ENCODE measurements around the gene PAWR. TPM values are rescaled to one million over a fixed set of nuclear protein-coding genes. Genes with fewer than 3 reads are reported as not detected.

Gene PAWR
- total and polyA plus RNA-seq, 2 donors (not counting 3 experiments of a cell fraction or from before 2014, with no cell fraction given): 18.3 to 154 TPM

GRCh38 chr12:79569679-79570078 lies 121.1 kb downstream of the PAWR start:
- TF ChIP-seq MYC (IDR thresholded peaks at IDR 0.05; ENCODE audit: low read depth, low read length) (no peak), MAX (IDR thresholded peaks at IDR 0.05; ENCODE audit: insufficient read depth, insufficient read length) (no peak), POLR2A (IDR thresholded peaks at IDR 0.05; ENCODE audit: low read depth, low read length) (no peak), JUN (IDR thresholded peaks at IDR 0.05; ENCODE audit: borderline replicate concordance, insufficient read depth, insufficient read length, low read depth) (no peak), GATA2 (IDR thresholded peaks at IDR 0.05; ENCODE audit: insufficient read depth, insufficient read length, low read depth, low read length) (no peak)

DNA sequence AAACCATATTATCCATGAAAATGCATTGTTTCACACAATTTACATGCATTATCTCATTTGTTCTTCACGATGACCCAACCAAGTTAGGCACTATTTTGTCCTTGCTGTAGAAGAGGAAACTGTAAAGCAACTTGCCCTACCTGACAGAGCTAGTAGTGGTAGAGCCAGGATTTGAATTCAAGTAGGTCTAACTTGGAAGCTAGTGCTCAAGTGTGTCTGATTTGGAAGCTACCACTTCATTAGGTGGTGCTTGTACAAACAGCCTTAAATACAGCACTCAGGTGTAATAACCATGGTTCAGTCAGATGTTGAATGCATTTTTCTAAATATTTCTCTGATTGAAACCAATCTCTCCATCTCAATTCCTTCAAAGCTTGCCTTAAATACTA lies 123.6 kb downstream of the PAWR start:
- ChIA-PET POLR2A (interaction anchor here (0.6 kb wide), 1 partner anchor 442 kb away, joined by 3 read pairs; no protein-coding TSS in a partner anchor), CTCF (interaction anchor here (0.6 to 2.4 kb wide), 9 partner anchors 9 to 620 kb away, joined by 3 to 9 read pairs (median 3); partner anchors contain the start of gene PAWR)
- peaks cover 28% of the 10 kb centered on the region for H3K4me1 ChIP-seq (ENCODE audit: control insufficient read depth, extremely low read depth, insufficient read depth, low read length)
- H2AFZ ChIP-seq (ENCODE audit: low read depth, low read length): no peak overlapping the region
- H3K9ac ChIP-seq (replicated peaks; ENCODE audit: extremely low read depth, insufficient read depth, low read length): peak overlapping the region; percentile 36
- peak overlapping the region; percentile 58 for H3K4me2 ChIP-seq (ENCODE audit: insufficient read depth, low read length)
- H3K36me3 ChIP-seq (ENCODE audit: control insufficient read depth in 2 of 2, extremely low read depth in 1 of 2, insufficient read depth in 2 of 2, low read length in 2 of 2): peaks cover 0 to 4% of the 10 kb centered on the region in 2 experiments
- no TSS peak for BruUV-seq (replicated peaks)
- H4K20me1 ChIP-seq (replicated peaks; ENCODE audit: control insufficient read depth, extremely low read depth, insufficient read depth, low read length): no peaks in the 10 kb centered on the region
- peaks cover 3% of the 10 kb centered on the region for H3K9me3 ChIP-seq (replicated peaks; ENCODE audit: control insufficient read depth, insufficient read depth, low read length)
- dilution Hi-C loops (cut with MboI; ENCODE audit: extremely low pct_ligation_motif_present, low sequenced_read_pairs) (no loop called here), intact Hi-C loops (cut with micrococcal nuclease) (loop anchor here (5.0 kb wide), 1 partner anchor 55 kb away; no protein-coding TSS in a partner anchor)
- DNase-seq (ENCODE audit: low read depth, low spot score) (peak; percentile 48), FAIRE-seq (no peak)
- TF ChIP-seq JUN (IDR thresholded peaks at IDR 0.05; ENCODE audit: borderline replicate concordance, insufficient read depth, insufficient read length, low read depth) (no peak), GATA2 (IDR thresholded peaks at IDR 0.05; ENCODE audit: insufficient read depth, insufficient read length, low read depth, low read length) (no peak), POLR2A (IDR thresholded peaks at IDR 0.05; ENCODE audit: low read depth, low read length) (no peak)
- no peak overlapping the region for H3K4me3 ChIP-seq (replicated peaks in 1 of 3; ENCODE audit: insufficient read depth in 1 of 3, low read depth in 1 of 3, low read length in 3 of 3)
- peak overlapping the region; percentile 65 for H3K27ac ChIP-seq (ENCODE audit: insufficient read depth, low read depth, low read length)
- no peaks in the 10 kb centered on the region for H3K9me1 ChIP-seq (replicated peaks; ENCODE audit: control insufficient read depth, extremely low read depth, insufficient read depth, low read length)
- H3K27me3 ChIP-seq (ENCODE audit: control insufficient read depth in 2 of 2, insufficient read depth in 2 of 2, low read length in 2 of 2): no peaks in the 10 kb centered on the region
- H3K79me2 ChIP-seq (ENCODE audit: control insufficient read depth, insufficient read depth, low read length): peaks cover 4% of the 10 kb centered on the region

More at GRCh38 chr12:79569679-79570078, 121.1 kb downstream of the PAWR start:
- no peaks in the 10 kb centered on the region for H3K9me3 ChIP-seq (replicated peaks; ENCODE audit: control insufficient read depth, insufficient read depth, low read length)
- no peak overlapping the region for H3K27ac ChIP-seq (ENCODE audit: insufficient read depth, low read depth, low read length)
- H2AFZ ChIP-seq (ENCODE audit: low read depth, low read length): no peak overlapping the region
- intact Hi-C loops (cut with micrococcal nuclease): loop anchor here (5.0 kb wide), 1 partner anchor 53 kb away; no protein-coding TSS in a partner anchor
- H4K20me1 ChIP-seq (replicated peaks; ENCODE audit: control insufficient read depth, extremely low read depth, insufficient read depth, low read length): no peaks in the 10 kb centered on the region
- peaks cover 0 to 8% of the 10 kb centered on the region in 2 experiments for H3K36me3 ChIP-seq (ENCODE audit: control insufficient read depth in 2 of 2, extremely low read depth in 1 of 2, insufficient read depth in 2 of 2, low read length in 2 of 2)
- H3K27me3 ChIP-seq (ENCODE audit: control insufficient read depth in 2 of 2, insufficient read depth in 2 of 2, low read length in 2 of 2): no peaks in the 10 kb centered on the region
- no peak for FAIRE-seq
- ChIA-PET POLR2A (no interaction called here), CTCF (interaction anchor here (1.7 kb wide), 1 partner anchor 162 kb away, joined by 3 read pairs; no protein-coding TSS in a partner anchor)
- H3K4me2 ChIP-seq (ENCODE audit: insufficient read depth, low read length): no peak overlapping the region
- dilution Hi-C loops (cut with MboI; ENCODE audit: extremely low pct_ligation_motif_present, low sequenced_read_pairs): no loop called here
- DNase-seq (ENCODE audit: low read depth, low spot score): no peak
- no peaks in the 10 kb centered on the region for H3K9me1 ChIP-seq (replicated peaks; ENCODE audit: control insufficient read depth, extremely low read depth, insufficient read depth, low read length)
- no peak overlapping the region for H3K4me3 ChIP-seq (replicated peaks in 1 of 3; ENCODE audit: insufficient read depth in 1 of 3, low read depth in 1 of 3, low read length in 3 of 3)
- BruUV-seq (replicated peaks): no TSS peak
- peaks cover 5% of the 10 kb centered on the region for H3K79me2 ChIP-seq (ENCODE audit: control insufficient read depth, insufficient read depth, low read length)
- no peak overlapping the region for H3K9ac ChIP-seq (replicated peaks; ENCODE audit: extremely low read depth, insufficient read depth, low read length)
- H3K4me1 ChIP-seq (ENCODE audit: control insufficient read depth, extremely low read depth, insufficient read depth, low read length): peaks cover 28% of the 10 kb centered on the region

All from endothelial cell of umbilical vein (primary cell).